ENCODE results near the gene DNAJC5. TPM values are rescaled to one million over a fixed set of nuclear protein-coding genes. Genes with fewer than 3 reads are reported as not detected.

DNAJC5 gene
- total RNA-seq, 1 donor from 2014 or later = 43.2 TPM

DNA sequence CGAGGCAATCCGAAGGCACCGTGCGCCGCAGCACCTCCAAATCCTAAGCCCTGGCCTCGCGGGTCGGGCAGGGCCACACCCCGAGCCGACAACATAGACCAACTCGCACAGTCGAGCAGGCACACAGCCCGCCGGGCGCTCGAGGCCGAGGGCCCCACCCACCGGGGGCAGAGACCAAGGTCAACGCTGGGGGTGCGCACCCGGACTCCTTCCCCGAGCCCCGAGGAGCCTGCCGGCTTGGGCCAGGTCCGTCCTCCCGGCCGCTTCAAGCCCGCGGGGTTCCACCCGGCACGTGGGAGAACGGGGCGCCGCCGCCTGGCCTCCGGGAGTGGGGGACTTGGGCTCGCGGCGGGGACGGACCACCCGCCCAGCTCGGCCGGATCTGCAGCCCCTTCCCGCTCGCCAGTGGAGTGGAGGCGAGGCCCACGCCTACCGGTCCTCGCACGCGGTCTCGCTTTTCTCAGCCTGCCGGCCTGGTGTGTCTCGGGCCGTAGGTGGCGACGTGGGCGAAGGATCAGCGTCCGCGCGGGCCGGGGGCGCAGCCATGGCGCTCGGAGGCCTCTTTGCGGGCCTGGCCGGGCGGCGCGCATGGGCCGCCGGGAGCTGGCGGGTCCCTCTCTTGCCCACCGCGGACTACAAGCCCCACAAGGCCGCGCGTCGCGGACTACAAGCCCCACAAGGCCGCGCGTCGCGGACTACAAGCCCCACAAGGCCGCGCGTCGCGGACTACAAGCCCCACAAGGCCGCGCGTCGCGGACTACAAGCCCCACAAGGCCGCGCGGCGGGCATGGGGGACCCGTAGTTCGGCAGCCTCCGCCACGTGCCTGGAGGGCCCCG is 61.1 kb downstream of the DNAJC5 start, which contains the start of gene UCKL1:
Gene UCKL1, minus strand, starts transcription at position 590 of the 837 bp plus-strand sequence. Its CDS starts 44 bp downstream, at position 546.
- Mint-ChIP-seq H3K27me3 (ENCODE audit: low read depth) (no peaks in the 10 kb centered on the region), H3K9me3 (no peaks in the 10 kb centered on the region), H3K4me1 (peaks cover 21% of the 10 kb centered on the region), H3K36me3 (peaks cover 2% of the 10 kb centered on the region), H3K4me3 (peak within 1 kb of the TSS; percentile 78), H3K27ac (peak within 1 kb of the TSS; percentile 75)
- TF ChIP-seq, protein P1, sequence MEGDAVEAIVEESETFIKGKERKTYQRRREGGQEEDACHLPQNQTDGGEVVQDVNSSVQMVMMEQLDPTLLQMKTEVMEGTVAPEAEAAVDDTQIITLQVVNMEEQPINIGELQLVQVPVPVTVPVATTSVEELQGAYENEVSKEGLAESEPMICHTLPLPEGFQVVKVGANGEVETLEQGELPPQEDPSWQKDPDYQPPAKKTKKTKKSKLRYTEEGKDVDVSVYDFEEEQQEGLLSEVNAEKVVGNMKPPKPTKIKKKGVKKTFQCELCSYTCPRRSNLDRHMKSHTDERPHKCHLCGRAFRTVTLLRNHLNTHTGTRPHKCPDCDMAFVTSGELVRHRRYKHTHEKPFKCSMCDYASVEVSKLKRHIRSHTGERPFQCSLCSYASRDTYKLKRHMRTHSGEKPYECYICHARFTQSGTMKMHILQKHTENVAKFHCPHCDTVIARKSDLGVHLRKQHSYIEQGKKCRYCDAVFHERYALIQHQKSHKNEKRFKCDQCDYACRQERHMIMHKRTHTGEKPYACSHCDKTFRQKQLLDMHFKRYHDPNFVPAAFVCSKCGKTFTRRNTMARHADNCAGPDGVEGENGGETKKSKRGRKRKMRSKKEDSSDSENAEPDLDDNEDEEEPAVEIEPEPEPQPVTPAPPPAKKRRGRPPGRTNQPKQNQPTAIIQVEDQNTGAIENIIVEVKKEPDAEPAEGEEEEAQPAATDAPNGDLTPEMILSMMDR (IDR thresholded peaks at IDR 0.05; ENCODE audit: unreplicated experiment) = no peak
- peak; percentile 86 to 91 for DNase-seq (ENCODE audit: low spot score in 2 of 2, unreplicated experiment in 2 of 2)

DNA sequence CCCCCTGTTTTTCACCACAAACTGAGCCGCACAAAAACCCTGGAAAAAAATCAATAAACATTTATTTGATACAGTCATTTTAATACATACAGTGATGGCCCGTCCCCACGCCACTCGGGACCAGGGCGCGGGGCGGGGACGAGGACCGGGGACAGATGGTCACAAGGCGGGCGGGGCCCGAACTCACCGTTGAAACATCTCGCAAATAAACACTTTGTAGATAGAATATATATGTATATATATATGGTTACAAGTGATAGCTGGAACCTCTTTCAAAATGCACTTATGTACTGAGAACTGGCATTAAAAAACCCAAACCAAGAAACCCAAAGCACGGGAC is 61.7 kb downstream of the DNAJC5 start:
- H3K9me3 Mint-ChIP-seq = no peaks in the 10 kb centered on the region
- DNase-seq (ENCODE audit: low spot score in 2 of 2, unreplicated experiment in 2 of 2) = no peak
- peak overlapping the region; percentile 75 for H3K4me3 Mint-ChIP-seq
- no peaks in the 10 kb centered on the region for H3K27me3 Mint-ChIP-seq (ENCODE audit: low read depth)
- peaks cover 21% of the 10 kb centered on the region for H3K4me1 Mint-ChIP-seq
- TF ChIP-seq, protein P1 (IDR thresholded peaks at IDR 0.05; ENCODE audit: unreplicated experiment) = no peak
- H3K36me3 Mint-ChIP-seq = peaks cover 4% of the 10 kb centered on the region
- peak overlapping the region; percentile 75 for H3K27ac Mint-ChIP-seq

DNA sequence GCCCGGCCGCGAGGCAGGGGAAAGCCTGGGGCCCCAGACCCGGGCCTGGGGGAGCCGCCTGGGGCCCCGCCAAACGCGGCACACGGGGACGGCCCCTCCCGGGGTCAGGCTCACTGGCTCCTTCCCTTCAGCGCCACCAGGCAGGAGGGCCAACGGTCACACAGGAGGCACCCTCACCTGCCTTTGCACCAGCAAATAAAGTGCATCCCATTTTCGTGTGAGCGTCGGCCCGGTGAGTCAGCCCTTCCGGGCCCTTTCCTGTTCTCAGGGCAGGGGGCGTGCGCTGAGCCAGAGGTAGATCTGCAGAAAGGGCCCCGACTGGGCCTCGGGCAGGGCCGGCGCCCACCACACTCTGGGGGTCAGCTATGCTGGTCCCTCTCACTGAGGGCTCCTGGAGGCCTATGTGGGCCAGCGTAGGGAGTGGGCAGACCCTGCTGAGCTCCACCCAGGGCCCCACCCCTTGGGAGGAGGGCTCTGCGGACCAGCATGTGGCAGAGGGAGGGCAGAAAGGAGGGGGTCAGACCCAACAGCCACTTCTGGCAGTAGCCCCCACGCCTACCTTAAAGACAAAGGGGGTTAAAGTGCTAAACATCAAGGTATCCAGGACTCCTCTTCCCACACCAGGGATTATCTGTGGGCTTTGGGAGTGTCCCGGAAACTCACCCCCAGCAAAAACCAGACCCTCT is 62.2 kb downstream of the DNAJC5 start:
- Mint-ChIP-seq H3K4me3 (peak overlapping the region; percentile 75), H3K27me3 (ENCODE audit: low read depth) (no peaks in the 10 kb centered on the region), H3K36me3 (peaks cover 6% of the 10 kb centered on the region), H3K27ac (peak overlapping the region; percentile 67), H3K9me3 (no peaks in the 10 kb centered on the region), H3K4me1 (peaks cover 21% of the 10 kb centered on the region)
- TF ChIP-seq, protein P1 (IDR thresholded peaks at IDR 0.05; ENCODE audit: unreplicated experiment) = no peak
- no peak for DNase-seq (ENCODE audit: low spot score in 2 of 2, unreplicated experiment in 2 of 2)

DNA sequence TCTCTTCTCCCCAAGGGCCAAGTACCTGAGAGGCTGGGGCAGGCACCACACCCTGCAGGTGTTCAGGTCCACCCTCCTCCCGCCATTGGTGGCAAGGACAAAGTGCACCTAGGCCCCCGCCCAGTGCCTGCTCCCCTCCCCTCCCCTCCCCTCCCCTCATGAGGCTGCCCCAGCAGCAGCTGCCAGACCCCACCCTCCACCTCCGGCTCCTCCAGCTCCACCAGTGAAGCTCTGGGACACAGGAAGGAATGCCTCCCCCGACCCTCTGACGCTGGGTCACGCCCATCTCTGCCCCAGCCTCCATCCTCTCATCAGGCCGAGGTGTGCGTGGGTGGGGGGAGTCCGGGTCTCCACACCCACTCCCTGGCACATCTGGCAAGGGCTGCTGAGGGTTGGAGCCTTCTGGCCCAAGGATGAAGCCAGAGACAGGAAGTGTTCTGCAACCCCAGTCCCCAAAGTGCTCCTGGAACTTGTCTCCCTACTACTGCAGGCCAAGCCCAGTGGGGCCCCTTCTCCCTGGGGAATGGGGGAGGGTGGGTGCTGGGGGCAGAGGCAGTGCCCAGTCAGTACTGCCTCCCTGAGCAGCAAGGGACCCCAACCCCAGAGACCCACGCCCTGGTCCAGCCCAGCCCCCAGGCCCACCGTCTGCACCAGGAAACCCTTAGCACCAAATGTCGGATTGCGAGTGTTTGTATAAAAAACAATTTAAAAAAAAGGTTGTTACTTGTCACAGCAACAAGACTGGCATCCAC is 62.9 kb downstream of the DNAJC5 start:
- Mint-ChIP-seq H3K4me3 (peak overlapping the region; percentile 75), H3K4me1 (peaks cover 21% of the 10 kb centered on the region), H3K36me3 (peaks cover 11% of the 10 kb centered on the region), H3K9me3 (no peaks in the 10 kb centered on the region), H3K27ac (peak overlapping the region; percentile 67), H3K27me3 (ENCODE audit: low read depth) (no peaks in the 10 kb centered on the region)
- DNase-seq (ENCODE audit: low spot score in 2 of 2, unreplicated experiment in 2 of 2) = no peak
- TF ChIP-seq, protein P1 (IDR thresholded peaks at IDR 0.05; ENCODE audit: unreplicated experiment) = no peak

DNA sequence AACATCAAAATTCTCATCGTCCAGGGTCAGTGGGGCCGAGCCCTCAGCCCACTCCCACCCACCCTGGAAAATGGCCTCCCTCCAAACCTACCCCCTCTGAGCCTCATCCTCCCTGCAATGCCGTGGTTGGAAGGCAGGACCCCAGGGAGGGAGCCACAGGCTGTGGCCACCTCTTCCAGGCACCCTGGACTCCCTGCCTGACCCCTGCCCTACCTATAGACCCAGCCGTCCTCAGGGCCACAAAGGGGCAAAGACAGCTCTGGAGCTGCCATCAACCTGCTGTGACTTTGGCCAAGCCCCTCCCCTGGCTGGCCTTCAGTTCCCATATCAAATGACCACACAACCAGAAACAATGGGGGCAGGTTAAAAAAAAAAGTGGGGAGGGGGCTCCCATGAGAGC is 63.5 kb downstream of the DNAJC5 start:
- H3K4me3 Mint-ChIP-seq = no peak overlapping the region

More for the DNA sequence above, 63.5 kb downstream of the DNAJC5 start:
- peaks cover 12% of the 10 kb centered on the region for H3K36me3 Mint-ChIP-seq
- H3K27me3 Mint-ChIP-seq (ENCODE audit: low read depth) = no peaks in the 10 kb centered on the region
- TF ChIP-seq, protein P1 (IDR thresholded peaks at IDR 0.05; ENCODE audit: unreplicated experiment) = no peak
- no peak for DNase-seq (ENCODE audit: low spot score in 2 of 2, unreplicated experiment in 2 of 2)
- no peak overlapping the region for H3K27ac Mint-ChIP-seq
- no peaks in the 10 kb centered on the region for H3K9me3 Mint-ChIP-seq
- H3K4me1 Mint-ChIP-seq = peaks cover 21% of the 10 kb centered on the region

Measured in mesothelial cell of epicardium (in vitro differentiated cells).